H1 (cell line): ENCODE data around the gene SELENOO. TPM values are rescaled to one million over a fixed set of nuclear protein-coding genes. Genes with fewer than 3 reads are reported as not detected.

Source experiments
- CTCF ChIA-PET: fragments of 300-600 bp; sonication (Branson Sonifier 250); formaldehyde crosslinking; loops from one replicate; lab custom pipeline; 2021; ENCODE audit not compliant: partially characterized antibody; lab: Charles Lee
- POLR2A ChIA-PET: fragments of 300-600 bp; sonication (Branson Sonifier 250); formaldehyde crosslinking; loops from one replicate; lab custom pipeline; 2021; ENCODE audit warnings: inconsistent platforms; ENCODE audit not compliant: partially characterized antibody; lab: Charles Lee
- DNase-seq, 2 experiments: peaks; one replicate each; pipeline versions ENCODE4 v3.0.0 to v3.0.0-alpha.2; 2010 to 2022; ENCODE audit warnings: low spot score in 2 of 2, low read depth in 1 of 2, mixed read lengths in 1 of 2
- FAIRE-seq: peaks from 2 replicates; lab custom pipeline; 2011; peaks lifted over from hg19 to GRCh38; lab: Jason Lieb, UNC
- H2AFZ ChIP-seq: 2 replicates; pipeline ENCODE4 v1.8.1; 2012; ENCODE audit warnings: low read length, inconsistent platforms
- H2AK5ac ChIP-seq: 2 replicates; pipeline ENCODE4 v1.6.1; 2013; ENCODE audit warnings: low read depth, low read length
- H2BK120ac ChIP-seq: replicated peaks from 2 replicates; pipeline ENCODE3; 2013; ENCODE audit warnings: low read depth, low read length, inconsistent platforms
- H2BK12ac ChIP-seq: 2 replicates; pipeline ENCODE4 v1.6.1; 2013; ENCODE audit warnings: low read depth, low read length
- H2BK15ac ChIP-seq: 2 replicates; pipeline ENCODE4 v1.6.1; 2013; ENCODE audit warnings: low read length
- H2BK20ac ChIP-seq: 2 replicates; pipeline ENCODE4 v1.6.1; 2013; ENCODE audit warnings: low read length
- H2BK5ac ChIP-seq: 2 replicates; pipeline ENCODE4 v1.6.1; 2013; ENCODE audit warnings: low read depth, low read length
- H3K14ac ChIP-seq: 2 replicates; pipeline ENCODE4 v1.6.1; 2013; ENCODE audit warnings: inconsistent platforms; ENCODE audit not compliant: insufficient read length
- H3K18ac ChIP-seq: 2 replicates; pipeline ENCODE4 v1.6.1; 2013; ENCODE audit warnings: low read length; ENCODE audit errors: extremely low read depth
- H3K23ac ChIP-seq: 2 replicates; pipeline ENCODE4 v1.6.1; 2013; ENCODE audit warnings: inconsistent platforms; ENCODE audit not compliant: insufficient read length
- H3K23me2 ChIP-seq: 2 replicates; pipeline ENCODE4 v1.6.1; 2013; ENCODE audit warnings: low read depth, low read length
- H3K27ac ChIP-seq: 2 replicates; pipeline ENCODE4 v1.6.1; 2011; ENCODE audit warnings: low read depth, low read length, inconsistent platforms
- H3K27me3 ChIP-seq, 4 experiments: replicated peaks in 1 of 4; 1 replicate in 1 of 4; 2 replicates in 3 of 4; pipeline versions ENCODE4 v1.6.1 to v1.8.1; 2011 to 2013; ENCODE audit warnings: low read length in 3 of 4, mild to moderate bottlenecking in 3 of 4, inconsistent platforms in 2 of 4, mixed read lengths in 2 of 4, moderate library complexity in 1 of 4; ENCODE audit not compliant: control insufficient read depth in 3 of 4, insufficient read depth in 3 of 4; ENCODE audit errors: extremely low read depth in 1 of 4
- H3K36me3 ChIP-seq, 4 experiments: 2 replicates each; pipeline versions ENCODE4 v1.6.1 to v1.8.1; 2011 to 2013; ENCODE audit warnings: mild to moderate bottlenecking in 4 of 4, low read length in 3 of 4, moderate library complexity in 2 of 4, control low read depth in 1 of 4, inconsistent platforms in 1 of 4; ENCODE audit not compliant: insufficient read depth in 4 of 4, control insufficient read depth in 2 of 4
- H3K4ac ChIP-seq: replicated peaks from 2 replicates; pipeline ENCODE3; 2013; ENCODE audit warnings: low read length, low read depth, mixed read lengths, inconsistent platforms; ENCODE audit not compliant: insufficient read length
- H3K4me1 ChIP-seq, 4 experiments: replicated peaks in 1 of 4; 1 replicate in 1 of 4; 2 replicates in 3 of 4; pipeline versions ENCODE4 v1.6.1 to v1.8.1; 2011 to 2013; ENCODE audit warnings: low read length in 3 of 4, inconsistent platforms in 2 of 4, mixed read lengths in 1 of 4; ENCODE audit not compliant: insufficient read depth in 4 of 4, control insufficient read depth in 3 of 4
- H3K4me2 ChIP-seq, 2 experiments: 2 replicates each; pipeline versions ENCODE4 v1.6.1 to v1.8.1; 2011 to 2013; ENCODE audit warnings: low read depth in 2 of 2, low read length in 2 of 2, control low read depth in 1 of 2, inconsistent platforms in 1 of 2, mild to moderate bottlenecking in 1 of 2; ENCODE audit not compliant: insufficient read depth in 1 of 2
- H3K4me3 ChIP-seq, 4 experiments: fragments of 200-600, 300-600 bp in 1 of 4; sonication (generic), shearing (Covaris generic), sonication (Bioruptor Twin) in 1 of 4; 2 replicates each; pipeline versions ENCODE4 v1.5.1 to v1.8.1; 2011 to 2016; ENCODE audit warnings: low read length in 4 of 4, low read depth in 3 of 4, control low read depth in 2 of 4, inconsistent platforms in 2 of 4, mild to moderate bottlenecking in 2 of 4, mixed read lengths in 1 of 4, moderate library complexity in 1 of 4; ENCODE audit not compliant: insufficient read depth in 2 of 4; ENCODE audit errors: extremely low read depth in 1 of 4
- H3K56ac ChIP-seq: replicated peaks from 2 replicates; pipeline ENCODE3; 2013; ENCODE audit warnings: low read depth, mild to moderate bottlenecking, mixed read lengths, low read length, inconsistent platforms; ENCODE audit not compliant: insufficient read length
- H3K79me1 ChIP-seq: 2 replicates; pipeline ENCODE4 v1.6.1; 2013; ENCODE audit warnings: low read depth, low read length, control low read depth
- H3K79me2 ChIP-seq, 2 experiments: 2 replicates each; pipeline versions ENCODE4 v1.6.1 to v1.8.1; 2012 to 2013; ENCODE audit warnings: low read length in 2 of 2, mild to moderate bottlenecking in 2 of 2, inconsistent platforms in 1 of 2; ENCODE audit not compliant: insufficient read depth in 2 of 2, control insufficient read depth in 1 of 2
- H3K9ac ChIP-seq, 4 experiments: replicated peaks in 1 of 4; 1 replicate in 1 of 4; 2 replicates in 3 of 4; pipeline versions ENCODE4 v1.6.1 to v1.8.1; 2011 to 2013; ENCODE audit warnings: low read depth in 3 of 4, low read length in 3 of 4, control low read depth in 2 of 4, mild to moderate bottlenecking in 2 of 4, moderate library complexity in 2 of 4, inconsistent platforms in 1 of 4; ENCODE audit errors: extremely low read depth in 1 of 4
- H3K9me3 ChIP-seq, 2 experiments: 2 replicates each; pipeline versions ENCODE4 v1.6.1 to v1.8.1; 2012 to 2013; ENCODE audit warnings: mild to moderate bottlenecking in 2 of 2, moderate library complexity in 2 of 2, control low read depth in 1 of 2, inconsistent platforms in 1 of 2, low read depth in 1 of 2, low read length in 1 of 2, mixed read lengths in 1 of 2; ENCODE audit not compliant: insufficient read depth in 2 of 2
- H4K20me1 ChIP-seq, 2 experiments: replicated peaks in 1 of 2; 2 replicates each; pipeline versions ENCODE3 to v1.8.1; 2011 to 2013; ENCODE audit warnings: inconsistent platforms in 2 of 2, low read length in 2 of 2, mild to moderate bottlenecking in 1 of 2; ENCODE audit not compliant: insufficient read depth in 2 of 2, control insufficient read depth in 1 of 2
- H4K5ac ChIP-seq: 2 replicates; pipeline ENCODE4 v1.6.1; 2013; ENCODE audit warnings: low read length, low read depth, mixed read lengths, inconsistent platforms; ENCODE audit not compliant: insufficient read length
- H4K8ac ChIP-seq: 2 replicates; pipeline ENCODE4 v1.8.0; 2013; ENCODE audit warnings: mild to moderate bottlenecking, moderate library complexity, low read length, inconsistent platforms; ENCODE audit not compliant: insufficient read depth; ENCODE audit errors: extremely low read depth
- H4K91ac ChIP-seq: replicated peaks from 2 replicates; pipeline ENCODE3; 2013; ENCODE audit warnings: low read length, mixed read lengths, inconsistent platforms; ENCODE audit not compliant: insufficient read length
- CBX5 ChIP-seq: fragments of 300-800, 300-1000 bp; sonication (generic); IDR thresholded peaks from 2 replicates; pipeline ENCODE4 v1.7.1; 2016; ENCODE audit warnings: antibody characterized with exemption, low read length, low read depth
- CTBP2 ChIP-seq: IDR thresholded peaks from 2 replicates; pipeline ENCODE4 v1.7.0; 2011; ENCODE audit warnings: borderline replicate concordance, mild to moderate bottlenecking, moderate library complexity, mixed read lengths, low read length; ENCODE audit not compliant: insufficient read depth, insufficient read length
- EGR1 ChIP-seq: IDR thresholded peaks from 2 replicates; pipeline ENCODE4 v1.6.1; 2011; ENCODE audit warnings: low read depth, low read length, borderline replicate concordance
- KDM5A ChIP-seq: fragments of 200-600 bp; IDR thresholded peaks from 2 replicates; pipeline ENCODE4 v1.7.1; 2012; ENCODE audit warnings: mild to moderate bottlenecking, low read length, inconsistent platforms, mixed read lengths
- SP2 ChIP-seq: IDR thresholded peaks from 2 replicates; pipeline ENCODE4 v1.6.1; 2012; ENCODE audit warnings: mild to moderate bottlenecking, low read length, inconsistent platforms
- SRF ChIP-seq: IDR thresholded peaks from 2 replicates; pipeline ENCODE4 v1.6.1; 2011; ENCODE audit warnings: mild to moderate bottlenecking, low read depth, low read length, moderate library complexity
- TBP ChIP-seq: IDR thresholded peaks from 2 replicates; pipeline ENCODE4 v1.6.1; 2011; ENCODE audit warnings: low read depth, low read length, improper control_type of control experiment
- ZNF274 ChIP-seq: IDR thresholded peaks from 2 replicates; pipeline ENCODE4 v1.7.0; 2012; ENCODE audit warnings: low read length, borderline replicate concordance; ENCODE audit errors: extremely low read depth
- WGBS, 2 experiments: shearing (Covaris generic) in 1 of 2; methylation state at CpG; one replicate each; pipeline versions ENCODE4 v1.1.6 to v1.1.7; 2013 to 2015; ENCODE audit warnings: low lambda C conversion rate in 2 of 2, mixed read lengths in 2 of 2, inconsistent platforms in 1 of 2, low coverage in 1 of 2, missing lambda C conversion rate in 1 of 2; ENCODE audit not compliant: insufficient replicate concordance in 2 of 2, insufficient coverage in 1 of 2, insufficient read length in 1 of 2; ENCODE audit errors: extremely low coverage in 1 of 2, missing lambda C conversion rate in 1 of 2; 5-methylcytosine and 5-hydroxymethylcytosine counted together
- polyA plus RNA-seq, 7 experiments: library from polyadenylated mRNA; depleted of rRNA in 3 of 7; stranded (reverse) in 5 of 7; unstranded in 2 of 7; fragments of >200 nt in 5 of 7; fragments of 200-250 nt in 2 of 7; gene quantifications; 1 replicate in 5 of 7; 2 replicates in 1 of 7; 4 replicates in 1 of 7; pipeline versions ENCODE4 v1.2.1 to v1.2.3, GENCODE V29; 2011 to 2013; ENCODE audit warnings: missing spikeins in 2 of 7, mixed read lengths in 2 of 7
- total RNA-seq: library from RNA; stranded (reverse); fragmentation: NEBNext Ultra II Directional; extraction: Animal tissue kit (Norgen Biotek cat#: 25700); gene quantifications from 2 replicates; pipeline ENCODE4 v1.2.1, GENCODE V29; 2021

SELENOO gene
- total and polyA plus RNA-seq, 2 of the 8 experiments (the other 6 are each of a cell fraction or from before 2014, with no cell fraction given): 18.6 to 25.1 TPM

GRCh38 chr22:50227579-50228215 is 26.9 kb downstream of the SELENOO start:
- Histone ChIP-seq H3K23me2 (no peaks in the 10 kb centered on the region), H4K8ac (no peak overlapping the region), H3K23ac (no peak overlapping the region), H3K27ac (no peak overlapping the region), H3K14ac (no peak overlapping the region), H4K20me1 (peaks cover 0 to 13% of the 10 kb centered on the region in 2 experiments), H3K18ac (no peak overlapping the region), H3K79me2 (no peaks in the 10 kb centered on the region), H2BK15ac (no peak overlapping the region), H3K4ac (no peak overlapping the region), H3K36me3 (peaks cover 0 to 8% (median 4%) of the 10 kb centered on the region in 4 experiments; a peak in 5 of 8 replicates), H2AK5ac (no peak overlapping the region), H2BK20ac (no peak overlapping the region), H3K4me3 (no peak overlapping the region), H2BK12ac (no peak overlapping the region), H3K27me3 (no peaks in the 10 kb centered on the region), H4K91ac (no peak overlapping the region), H3K4me1 (no peaks in the 10 kb centered on the region), H3K4me2 (no peak overlapping the region), H2AFZ (no peak overlapping the region), H2BK120ac (no peak overlapping the region), H3K9me3 (no peaks in the 10 kb centered on the region), H4K5ac (no peak overlapping the region), H3K79me1 (peaks cover 4% of the 10 kb centered on the region; the same call in 1 of the 2 replicates), H2BK5ac (no peak overlapping the region), H3K56ac (no peak overlapping the region), H3K9ac (no peak overlapping the region)
- WGBS, 2 experiments: 96% methylated on average over 23 of the region's 25 CpGs; no CpG with 5 or more reads in 1 of the 2 experiments
- ChIA-PET POLR2A (interaction anchor here (0.9 to 1.2 kb wide), 2 partner anchors 9 to 17 kb away, joined by 3 read pairs; partner anchors contain the start of gene TUBGCP6), CTCF (interaction anchor here (0.5 to 9.2 kb wide), 3 partner anchors 13 to 49 kb away, joined by 3 to 77 read pairs (median 3); no protein-coding TSS in a partner anchor)
- DNase-seq: no peak
- no peak for FAIRE-seq
- no peak for TF ChIP-seq TBP
- no peak for TF ChIP-seq EGR1
- TF ChIP-seq SRF: no peak
- no peak for TF ChIP-seq SP2
- no peak for TF ChIP-seq CBX5
- TF ChIP-seq KDM5A: no peak
- TF ChIP-seq ZNF274: no peak
- no peak for TF ChIP-seq CTBP2
